Measurements from ENCODE around the gene STRA8. TPM values are rescaled to one million over a fixed set of nuclear protein-coding genes. Genes with fewer than 3 reads are reported as not detected.
A peak's percentile ranks its signal among the peaks of the same experiment; 100 is the strongest.

The STRA8 gene
- total and polyA plus RNA-seq, 2 of the 13 experiments (the other 11 are each of a cell fraction or from before 2014, with no cell fraction given), result not detected

DNA sequence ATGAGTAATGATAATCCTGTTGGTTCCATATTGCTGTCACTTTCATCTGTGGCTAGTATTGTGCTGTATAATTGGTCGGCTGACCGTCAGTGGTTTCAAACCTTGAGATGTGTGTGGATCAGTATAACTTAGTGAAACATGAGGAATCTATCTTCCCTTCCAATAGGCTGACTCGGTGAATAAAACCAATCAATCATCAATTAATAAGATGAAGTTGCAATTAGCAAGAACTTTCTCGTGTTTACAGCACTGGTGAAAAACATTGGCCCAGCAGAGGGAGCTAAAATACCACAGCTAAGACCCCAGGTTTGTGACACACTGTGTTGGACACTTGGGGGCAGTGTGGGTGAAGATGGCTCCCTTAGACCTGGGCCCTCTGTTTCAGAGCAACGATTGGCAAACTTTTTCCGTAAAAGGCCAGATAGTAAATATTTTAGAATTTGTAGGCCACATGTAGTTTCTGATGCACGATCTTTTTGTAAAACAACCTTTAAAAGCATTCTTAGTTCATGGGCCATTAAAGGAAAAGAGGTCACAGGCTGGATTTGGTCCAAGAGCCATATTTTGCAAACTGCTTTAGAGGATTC, 47.8 kb downstream of the STRA8 start (continued):
- TF ChIP-seq ZNF18 (CRISPR knock-in tag; IDR thresholded peaks at IDR 0.05; ENCODE audit: insufficient replicate concordance) (no peak), ZXDC (CRISPR knock-in tag; IDR thresholded peaks at IDR 0.05) (no peak), SAFB2 (CRISPR knock-in tag; IDR thresholded peaks at IDR 0.05; ENCODE audit: borderline replicate concordance, low read depth) (no peak), CREM (IDR thresholded peaks at IDR 0.05) (no peak), CREM (CRISPR knock-in tag; IDR thresholded peaks at IDR 0.05) (no peak), BATF2 (CRISPR knock-in tag; IDR thresholded peaks at IDR 0.05) (no peak), MAX (IDR thresholded peaks at IDR 0.05) (no peak), YY1 (IDR thresholded peaks at IDR 0.05; ENCODE audit: insufficient read depth, insufficient replicate concordance, low read depth, low read length) (peak; percentile 22), GFI1 (CRISPR knock-in tag; IDR thresholded peaks at IDR 0.05; ENCODE audit: borderline replicate concordance) (no peak), PRPF4 (IDR thresholded peaks at IDR 0.05; ENCODE audit: low read depth, low read length, poor library complexity, severe bottlenecking) (no peak), MATR3 (CRISPR knock-in tag; IDR thresholded peaks at IDR 0.05) (no peak), DMAP1 (CRISPR knock-in tag; IDR thresholded peaks at IDR 0.05) (no peak), ZNF143 (CRISPR knock-in tag; IDR thresholded peaks at IDR 0.05) (no peak), ZNF775 (CRISPR knock-in tag; IDR thresholded peaks at IDR 0.05; ENCODE audit: borderline replicate concordance) (no peak)
- TF ChIP-seq, protein P1, sequence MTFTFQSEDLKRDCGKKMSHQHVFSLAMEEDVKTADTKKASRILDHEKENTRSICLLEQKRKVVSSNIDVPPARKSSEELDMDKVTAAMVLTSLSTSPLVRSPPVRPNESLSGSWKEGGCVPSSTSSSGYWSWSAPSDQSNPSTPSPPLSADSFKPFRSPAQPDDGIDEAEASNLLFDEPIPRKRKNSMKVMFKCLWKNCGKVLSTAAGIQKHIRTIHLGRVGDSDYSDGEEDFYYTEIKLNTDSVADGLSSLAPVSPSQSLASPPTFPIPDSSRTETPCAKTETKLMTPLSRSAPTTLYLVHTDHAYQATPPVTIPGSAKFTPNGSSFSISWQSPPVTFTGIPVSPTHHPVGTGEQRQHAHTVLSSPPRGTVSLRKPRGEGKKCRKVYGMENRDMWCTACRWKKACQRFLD (CRISPR knock-in tag; IDR thresholded peaks at IDR 0.05; ENCODE audit: borderline replicate concordance), result no peak
- TF ChIP-seq, protein P2, sequence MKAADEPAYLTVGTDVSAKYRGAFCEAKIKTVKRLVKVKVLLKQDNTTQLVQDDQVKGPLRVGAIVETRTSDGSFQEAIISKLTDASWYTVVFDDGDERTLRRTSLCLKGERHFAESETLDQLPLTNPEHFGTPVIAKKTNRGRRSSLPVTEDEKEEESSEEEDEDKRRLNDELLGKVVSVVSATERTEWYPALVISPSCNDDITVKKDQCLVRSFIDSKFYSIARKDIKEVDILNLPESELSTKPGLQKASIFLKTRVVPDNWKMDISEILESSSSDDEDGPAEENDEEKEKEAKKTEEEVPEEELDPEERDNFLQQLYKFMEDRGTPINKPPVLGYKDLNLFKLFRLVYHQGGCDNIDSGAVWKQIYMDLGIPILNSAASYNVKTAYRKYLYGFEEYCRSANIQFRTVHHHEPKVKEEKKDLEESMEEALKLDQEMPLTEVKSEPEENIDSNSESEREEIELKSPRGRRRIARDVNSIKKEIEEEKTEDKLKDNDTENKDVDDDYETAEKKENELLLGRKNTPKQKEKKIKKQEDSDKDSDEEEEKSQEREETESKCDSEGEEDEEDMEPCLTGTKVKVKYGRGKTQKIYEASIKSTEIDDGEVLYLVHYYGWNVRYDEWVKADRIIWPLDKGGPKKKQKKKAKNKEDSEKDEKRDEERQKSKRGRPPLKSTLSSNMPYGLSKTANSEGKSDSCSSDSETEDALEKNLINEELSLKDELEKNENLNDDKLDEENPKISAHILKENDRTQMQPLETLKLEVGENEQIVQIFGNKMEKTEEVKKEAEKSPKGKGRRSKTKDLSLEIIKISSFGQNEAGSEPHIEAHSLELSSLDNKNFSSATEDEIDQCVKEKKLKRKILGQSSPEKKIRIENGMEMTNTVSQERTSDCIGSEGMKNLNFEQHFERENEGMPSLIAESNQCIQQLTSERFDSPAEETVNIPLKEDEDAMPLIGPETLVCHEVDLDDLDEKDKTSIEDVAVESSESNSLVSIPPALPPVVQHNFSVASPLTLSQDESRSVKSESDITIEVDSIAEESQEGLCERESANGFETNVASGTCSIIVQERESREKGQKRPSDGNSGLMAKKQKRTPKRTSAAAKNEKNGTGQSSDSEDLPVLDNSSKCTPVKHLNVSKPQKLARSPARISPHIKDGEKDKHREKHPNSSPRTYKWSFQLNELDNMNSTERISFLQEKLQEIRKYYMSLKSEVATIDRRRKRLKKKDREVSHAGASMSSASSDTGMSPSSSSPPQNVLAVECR (CRISPR knock-in tag; IDR thresholded peaks at IDR 0.05; ENCODE audit: borderline replicate concordance), result no peak
- TF ChIP-seq, protein P3, sequence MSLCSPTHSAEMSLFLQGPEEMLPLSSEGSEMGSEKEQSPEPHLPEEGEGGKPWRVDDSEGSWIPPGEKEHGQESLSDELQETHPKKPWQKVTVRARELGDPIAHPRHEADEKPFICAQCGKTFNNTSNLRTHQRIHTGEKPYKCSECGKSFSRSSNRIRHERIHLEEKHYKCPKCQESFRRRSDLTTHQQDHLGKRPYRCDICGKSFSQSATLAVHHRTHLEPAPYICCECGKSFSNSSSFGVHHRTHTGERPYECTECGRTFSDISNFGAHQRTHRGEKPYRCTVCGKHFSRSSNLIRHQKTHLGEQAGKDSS (CRISPR knock-in tag; IDR thresholded peaks at IDR 0.05; ENCODE audit: borderline replicate concordance, low read depth), result 0 out of 2 replicates have a peak, but pooled peaks have one; percentile 38
